Stimulated activated CD4-positive, alpha-beta T cell treated with anti-CD3 and anti-CD28 coated beads, Interleukin-1b, Interleukin-23, amount 100 ng/mL, for 4 hours (primary cell): ENCODE results near the gene UBQLN1.
A peak's percentile ranks its signal among the peaks of the same experiment; 100 is the strongest.

Source experiments
- DNase-seq, 2 donors: peaks; one replicate each; pipeline ENCODE4 v3.0.0-alpha.2; 2020; ENCODE audit warnings: low read depth in 2 of 2

UBQLN1 gene

GRCh38 chr9:83691492-83691891 is 16.3 kb downstream of the UBQLN1 start:
- no peak for DNase-seq

GRCh38 chr9:83688921-83689320 is 18.8 kb downstream of the UBQLN1 start:
- no peak for DNase-seq

GRCh38 chr9:83681490-83681889 is 26.3 kb downstream of the UBQLN1 start:
- DNase-seq, result no peak

- DNase-seq, result no peak
Measured at GRCh38 chr9:83680233-83680632, 27.5 kb downstream of the UBQLN1 start.

GRCh38 chr9:83677596-83677995 is 30.2 kb downstream of the UBQLN1 start:
- DNase-seq, result no peak

GRCh38 chr9:83675466-83675865 is 32.3 kb downstream of the UBQLN1 start:
- no peak for DNase-seq

GRCh38 chr9:83671451-83671850 is 36.3 kb downstream of the UBQLN1 start:
- no peak for DNase-seq

- no peak for DNase-seq
Measured at GRCh38 chr9:83670381-83670780, 37.4 kb downstream of the UBQLN1 start.

- DNase-seq, result no peak
Measured at GRCh38 chr9:83669067-83669466, 38.7 kb downstream of the UBQLN1 start.

- DNase-seq, result no peak
Measured at GRCh38 chr9:83665580-83666200, 42.1 kb downstream of the UBQLN1 start.

- DNase-seq, result no peak
Measured at GRCh38 chr9:83662933-83663332, 44.8 kb downstream of the UBQLN1 start.

- no peak for DNase-seq
Measured at GRCh38 chr9:83656952-83657351, 50.8 kb downstream of the UBQLN1 start.

- no peak for DNase-seq
Measured at GRCh38 chr9:83656032-83656680, 51.6 kb downstream of the UBQLN1 start.

- no peak for DNase-seq
Measured at GRCh38 chr9:83655433-83655832, 52.3 kb downstream of the UBQLN1 start.

GRCh38 chr9:83652433-83652832 is 55.3 kb downstream of the UBQLN1 start:
- no peak for DNase-seq

GRCh38 chr9:83651558-83651957 is 56.2 kb downstream of the UBQLN1 start:
- no peak for DNase-seq

- DNase-seq, result no peak
Measured at GRCh38 chr9:83649515-83649914, 58.2 kb downstream of the UBQLN1 start.

- DNase-seq, result peak; percentile 71
Measured at GRCh38 chr9:83649080-83649479, 58.7 kb downstream of the UBQLN1 start.

GRCh38 chr9:83646500-83647239 is 61.1 kb downstream of the UBQLN1 start:
- no peak for DNase-seq

- no peak for DNase-seq
Measured at GRCh38 chr9:83642793-83643192, 65.0 kb downstream of the UBQLN1 start.

- DNase-seq, result no peak
Measured at GRCh38 chr9:83639266-83639665, 68.5 kb downstream of the UBQLN1 start.

- no peak for DNase-seq
Measured at GRCh38 chr9:83637389-83637788, 70.4 kb downstream of the UBQLN1 start.

GRCh38 chr9:83636813-83637212 is 70.9 kb downstream of the UBQLN1 start:
- no peak for DNase-seq
